Mesothelial cell of epicardium (in vitro differentiated cells): Measurements from ENCODE around the gene TANC1. TPM values are rescaled to one million over a fixed set of nuclear protein-coding genes. Genes with fewer than 3 reads are reported as not detected.

Source experiments
- DNase-seq, 2 experiments: peaks; one replicate each; pipeline ENCODE4 v3.0.0; 2021; ENCODE audit warnings: low spot score in 2 of 2; ENCODE audit not compliant: unreplicated experiment in 2 of 2
- H3K27ac Mint-ChIP-seq: 2 replicates; pipeline ENCODE4 v1.8.0; 2021; ENCODE audit warnings: mixed read lengths
- H3K27me3 Mint-ChIP-seq: 2 replicates; pipeline ENCODE4 v1.8.0; 2021; ENCODE audit warnings: low read depth, mixed read lengths
- H3K36me3 Mint-ChIP-seq: 2 replicates; pipeline ENCODE4 v1.8.0; 2021; ENCODE audit warnings: mixed read lengths
- H3K4me1 Mint-ChIP-seq: 2 replicates; pipeline ENCODE4 v1.8.0; 2021; ENCODE audit warnings: mixed read lengths
- H3K4me3 Mint-ChIP-seq: 2 replicates; pipeline ENCODE4 v1.8.0; 2021; ENCODE audit warnings: mild to moderate bottlenecking, moderate library complexity, mixed read lengths
- H3K9me3 Mint-ChIP-seq: 2 replicates; pipeline ENCODE4 v1.8.0; 2021; ENCODE audit warnings: mixed read lengths
- total RNA-seq: library from RNA; stranded (reverse); gene quantifications from 3 replicates; pipeline ENCODE4 v1.2.1, GENCODE V29; 2021
- TF ChIP-seq, protein P1 (sequence below): fragments of 200-600 bp; sonication (generic); IDR thresholded peaks from one replicate; pipeline ENCODE4 v1.5.0; 2021; ENCODE audit warnings: antibody characterized with exemption; ENCODE audit not compliant: unreplicated experiment

TANC1 gene
- total RNA-seq, 1 donor from 2014 or later = 138 TPM

DNA sequence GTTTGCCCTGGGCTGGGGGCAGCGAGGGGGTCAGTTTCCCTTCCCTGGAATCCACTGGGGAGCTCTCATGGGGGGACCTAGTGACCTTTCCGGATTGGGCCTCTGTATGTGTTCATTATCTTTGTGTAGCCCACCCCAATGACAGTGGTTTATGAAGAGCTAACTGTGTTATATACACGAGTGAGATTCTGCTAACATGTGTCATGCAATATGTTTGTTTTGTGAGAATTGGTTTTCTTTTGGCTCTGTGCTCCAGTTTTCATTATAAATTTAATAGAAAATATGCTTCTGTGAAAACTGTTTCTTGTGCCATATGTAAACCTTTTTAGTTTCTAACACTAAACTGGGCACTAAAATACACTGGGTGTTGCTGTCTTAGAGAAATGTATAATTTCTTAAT is 207.5 kb downstream of the TANC1 start:
- peak overlapping the region; percentile 92 for H3K27ac Mint-ChIP-seq
- peaks cover 19% of the 10 kb centered on the region for H3K4me1 Mint-ChIP-seq
- TF ChIP-seq, protein P1, sequence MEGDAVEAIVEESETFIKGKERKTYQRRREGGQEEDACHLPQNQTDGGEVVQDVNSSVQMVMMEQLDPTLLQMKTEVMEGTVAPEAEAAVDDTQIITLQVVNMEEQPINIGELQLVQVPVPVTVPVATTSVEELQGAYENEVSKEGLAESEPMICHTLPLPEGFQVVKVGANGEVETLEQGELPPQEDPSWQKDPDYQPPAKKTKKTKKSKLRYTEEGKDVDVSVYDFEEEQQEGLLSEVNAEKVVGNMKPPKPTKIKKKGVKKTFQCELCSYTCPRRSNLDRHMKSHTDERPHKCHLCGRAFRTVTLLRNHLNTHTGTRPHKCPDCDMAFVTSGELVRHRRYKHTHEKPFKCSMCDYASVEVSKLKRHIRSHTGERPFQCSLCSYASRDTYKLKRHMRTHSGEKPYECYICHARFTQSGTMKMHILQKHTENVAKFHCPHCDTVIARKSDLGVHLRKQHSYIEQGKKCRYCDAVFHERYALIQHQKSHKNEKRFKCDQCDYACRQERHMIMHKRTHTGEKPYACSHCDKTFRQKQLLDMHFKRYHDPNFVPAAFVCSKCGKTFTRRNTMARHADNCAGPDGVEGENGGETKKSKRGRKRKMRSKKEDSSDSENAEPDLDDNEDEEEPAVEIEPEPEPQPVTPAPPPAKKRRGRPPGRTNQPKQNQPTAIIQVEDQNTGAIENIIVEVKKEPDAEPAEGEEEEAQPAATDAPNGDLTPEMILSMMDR = no peak
- no peak for DNase-seq
- no peaks in the 10 kb centered on the region for H3K27me3 Mint-ChIP-seq
- peaks cover 66% of the 10 kb centered on the region for H3K36me3 Mint-ChIP-seq
- no peak overlapping the region for H3K4me3 Mint-ChIP-seq
- no peaks in the 10 kb centered on the region for H3K9me3 Mint-ChIP-seq

DNA sequence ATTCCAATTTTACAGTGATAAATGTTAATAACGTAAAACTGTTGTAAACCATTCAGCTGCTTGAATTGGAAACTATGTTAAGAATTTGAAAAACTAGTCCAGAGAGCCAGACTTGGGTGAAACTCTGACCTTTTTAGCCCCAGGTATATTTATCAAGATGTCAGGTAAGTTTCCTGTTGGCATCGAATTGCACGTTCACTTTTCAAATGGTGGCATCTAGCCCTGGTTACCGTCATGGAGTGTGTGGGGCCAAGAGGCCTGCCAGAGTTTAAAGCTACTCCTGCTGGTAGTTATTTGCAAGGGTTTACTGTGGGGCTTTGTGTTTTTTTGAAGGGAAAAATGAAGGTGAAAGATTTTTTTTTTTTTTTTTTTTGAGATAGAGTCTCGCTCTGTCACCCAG is 208.1 kb downstream of the TANC1 start:
- Mint-ChIP-seq H3K36me3 (peaks cover 66% of the 10 kb centered on the region), H3K4me3 (no peak overlapping the region), H3K4me1 (peaks cover 19% of the 10 kb centered on the region), H3K27me3 (no peaks in the 10 kb centered on the region), H3K9me3 (no peaks in the 10 kb centered on the region), H3K27ac (peak overlapping the region; percentile 92)
- TF ChIP-seq, protein P1 = no peak
- no peak for DNase-seq

DNA sequence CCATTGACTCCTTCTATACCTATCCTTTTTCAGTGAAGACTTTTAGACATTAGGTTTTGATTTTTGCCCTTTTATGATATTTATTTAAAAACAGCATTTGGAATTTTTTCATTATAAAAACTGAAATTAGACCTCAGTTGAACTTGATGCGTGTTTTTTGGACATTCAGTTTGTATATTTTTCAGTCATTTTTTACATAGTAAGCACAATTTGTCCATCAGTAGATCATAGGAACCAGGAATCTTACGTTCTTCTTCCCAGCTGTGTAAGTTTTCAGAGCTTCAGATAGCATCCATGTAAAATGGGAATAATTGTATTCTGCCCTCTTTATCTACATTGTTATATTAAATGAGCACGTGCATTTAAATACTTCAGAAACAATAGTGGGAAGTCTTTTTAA is 208.9 kb downstream of the TANC1 start:
- H3K27ac Mint-ChIP-seq = peak overlapping the region; percentile 22
- TF ChIP-seq, protein P1 = no peak
- H3K4me3 Mint-ChIP-seq = no peak overlapping the region
- no peak for DNase-seq
- H3K9me3 Mint-ChIP-seq = no peaks in the 10 kb centered on the region
- no peaks in the 10 kb centered on the region for H3K27me3 Mint-ChIP-seq
- peaks cover 20% of the 10 kb centered on the region for H3K4me1 Mint-ChIP-seq
- H3K36me3 Mint-ChIP-seq = peaks cover 64% of the 10 kb centered on the region

DNA sequence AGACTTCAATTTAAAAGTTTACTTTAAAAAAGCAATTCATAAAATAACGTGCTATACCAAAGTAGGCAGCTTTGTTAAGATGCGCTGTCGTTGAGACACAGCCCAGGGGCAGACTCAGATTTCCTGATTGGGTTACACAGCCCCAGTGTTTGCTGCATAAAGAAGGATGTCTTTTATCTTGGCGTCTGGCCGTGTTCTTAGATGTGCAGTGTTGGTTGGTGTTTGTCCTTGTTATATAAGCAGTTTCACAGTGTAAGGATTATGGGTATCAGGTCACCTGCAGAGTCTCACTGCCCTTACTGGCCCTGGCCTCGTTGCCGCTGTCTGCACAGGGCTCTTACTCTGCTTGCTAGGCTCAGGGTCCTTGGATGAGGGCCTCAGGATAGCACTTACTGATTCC is 209.5 kb downstream of the TANC1 start:
- peaks cover 26% of the 10 kb centered on the region for H3K4me1 Mint-ChIP-seq
- H3K27ac Mint-ChIP-seq = peak overlapping the region; percentile 22
- H3K27me3 Mint-ChIP-seq = no peaks in the 10 kb centered on the region
- H3K9me3 Mint-ChIP-seq = no peaks in the 10 kb centered on the region
- DNase-seq = no peak
- peaks cover 64% of the 10 kb centered on the region for H3K36me3 Mint-ChIP-seq
- TF ChIP-seq, protein P1 = no peak
- no peak overlapping the region for H3K4me3 Mint-ChIP-seq

DNA sequence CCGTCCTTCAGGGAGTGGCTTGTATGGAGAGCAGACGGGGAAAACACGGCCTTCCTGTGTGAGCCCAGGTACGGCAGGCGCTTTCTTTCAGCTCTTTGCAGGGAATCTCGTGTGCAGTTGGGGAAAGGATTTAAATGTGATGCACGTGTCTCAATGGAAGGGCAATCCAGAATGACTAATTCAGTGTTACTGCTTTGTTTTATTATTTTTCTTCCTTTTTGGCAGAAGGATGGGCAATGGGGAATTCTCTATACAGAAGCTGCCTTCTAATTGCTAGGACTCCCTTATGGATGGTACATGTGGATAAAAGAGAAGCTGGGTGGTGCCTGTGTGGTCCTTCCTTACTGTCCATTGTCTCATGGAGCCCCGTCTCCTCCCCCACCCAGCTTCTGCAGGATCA is 210.7 kb downstream of the TANC1 start:
- Mint-ChIP-seq H3K9me3 (no peaks in the 10 kb centered on the region), H3K27me3 (no peaks in the 10 kb centered on the region), H3K27ac (peak overlapping the region; percentile 36), H3K36me3 (peaks cover 66% of the 10 kb centered on the region), H3K4me1 (peaks cover 36% of the 10 kb centered on the region), H3K4me3 (no peak overlapping the region)
- TF ChIP-seq, protein P1 = no peak
- no peak for DNase-seq

DNA sequence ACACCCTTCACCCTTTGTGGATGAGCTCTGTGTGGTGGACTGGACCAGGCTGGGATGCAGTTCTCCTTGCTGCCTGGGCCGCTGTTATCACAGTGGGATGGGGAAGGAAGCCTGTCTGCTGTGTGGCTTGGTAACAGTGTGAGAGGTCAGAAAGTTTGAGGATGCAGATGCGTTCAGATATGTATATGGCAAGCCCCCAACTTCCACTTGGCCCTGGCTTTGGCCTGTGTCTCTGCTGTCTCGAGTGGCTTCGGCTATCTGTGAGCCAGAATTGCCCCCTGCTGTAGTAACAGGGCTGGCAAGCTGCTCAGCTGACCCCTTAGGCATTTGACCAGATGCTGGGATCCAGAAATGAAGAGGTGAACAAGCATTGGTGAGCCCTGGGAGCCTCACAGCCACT is 211.3 kb downstream of the TANC1 start:
- Mint-ChIP-seq H3K4me1 (peaks cover 42% of the 10 kb centered on the region), H3K36me3 (peaks cover 62% of the 10 kb centered on the region), H3K27me3 (no peaks in the 10 kb centered on the region), H3K9me3 (no peaks in the 10 kb centered on the region), H3K4me3 (no peak overlapping the region), H3K27ac (no peak overlapping the region)
- no peak for DNase-seq
- TF ChIP-seq, protein P1 = no peak
